Endothelial cell of umbilical vein (primary cell): ENCODE results near the gene RNU7-1.

ENCODE experiments used
- EZH2 ChIP-seq: IDR thresholded peaks from 2 replicates; pipeline ENCODE4 v1.6.1; 2012; ENCODE audit warnings: borderline replicate concordance, low read depth, mild to moderate bottlenecking, moderate library complexity, low read length, inconsistent platforms; ENCODE audit not compliant: severe bottlenecking
- MAX ChIP-seq: IDR thresholded peaks from 2 replicates; pipeline ENCODE4 v1.6.1; 2011; ENCODE audit not compliant: insufficient read depth, insufficient read length
- POLR2A ChIP-seq: IDR thresholded peaks from 2 replicates; pipeline ENCODE4 v1.6.1; 2012; ENCODE audit warnings: low read depth, mild to moderate bottlenecking, control low read depth, low read length
- POLR2AphosphoS5 ChIP-seq: IDR thresholded peaks from 2 replicates; pipeline ENCODE4 v1.6.1; 2012; ENCODE audit warnings: low read depth, mild to moderate bottlenecking, control low read depth, low read length, moderate library complexity; ENCODE audit not compliant: insufficient read depth
- TF ChIP-seq, protein P1 (sequence below), 2 donors: IDR thresholded peaks; 1 replicate in 1 of 2; 2 replicates in 1 of 2; pipeline ENCODE4 v1.5.1; 2011; ENCODE audit warnings: low read length in 2 of 2, mild to moderate bottlenecking in 2 of 2, moderate library complexity in 2 of 2, control low read depth in 1 of 2, inconsistent platforms in 1 of 2, low read depth in 1 of 2; ENCODE audit not compliant: insufficient read depth in 1 of 2; ENCODE audit errors: extremely low read depth in 1 of 2

DNA sequence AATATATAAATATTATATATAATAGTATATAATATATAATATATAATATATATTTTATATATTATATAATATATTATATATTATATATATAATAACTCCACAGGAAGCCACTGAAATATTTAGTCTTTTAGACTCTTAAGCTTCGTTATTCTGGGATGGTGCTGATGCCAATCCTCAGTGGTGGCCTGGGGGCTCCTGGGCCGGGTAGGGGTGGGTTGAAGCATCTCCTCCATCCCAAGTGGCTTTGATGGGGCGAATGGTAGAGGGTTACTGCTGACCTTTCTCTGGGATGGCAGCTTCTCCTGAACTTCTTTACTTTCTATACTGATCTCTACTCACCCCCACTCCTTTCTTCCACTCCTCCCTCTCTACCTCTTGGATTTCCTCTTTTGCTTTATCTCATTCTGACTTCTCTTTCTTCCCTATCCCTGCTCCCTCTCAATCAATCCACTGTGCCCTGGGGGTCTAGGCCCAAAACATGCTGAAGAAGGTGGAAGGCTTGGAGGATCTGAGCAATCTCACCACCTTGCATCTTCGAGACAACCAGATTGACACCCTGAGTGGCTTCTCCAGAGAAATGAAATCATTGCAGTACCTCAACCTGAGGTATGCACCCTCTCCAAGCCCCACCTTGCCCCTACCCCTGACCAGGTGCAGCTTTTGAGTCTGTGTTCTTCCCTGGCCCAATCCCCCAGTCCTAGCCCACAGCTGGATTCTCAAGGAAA lies 34.0 kb upstream of the RNU7-1 start:
- TF ChIP-seq EZH2 (no peak), POLR2A (no peak), MAX (no peak), POLR2AphosphoS5 (no peak)
- TF ChIP-seq, protein P1, sequence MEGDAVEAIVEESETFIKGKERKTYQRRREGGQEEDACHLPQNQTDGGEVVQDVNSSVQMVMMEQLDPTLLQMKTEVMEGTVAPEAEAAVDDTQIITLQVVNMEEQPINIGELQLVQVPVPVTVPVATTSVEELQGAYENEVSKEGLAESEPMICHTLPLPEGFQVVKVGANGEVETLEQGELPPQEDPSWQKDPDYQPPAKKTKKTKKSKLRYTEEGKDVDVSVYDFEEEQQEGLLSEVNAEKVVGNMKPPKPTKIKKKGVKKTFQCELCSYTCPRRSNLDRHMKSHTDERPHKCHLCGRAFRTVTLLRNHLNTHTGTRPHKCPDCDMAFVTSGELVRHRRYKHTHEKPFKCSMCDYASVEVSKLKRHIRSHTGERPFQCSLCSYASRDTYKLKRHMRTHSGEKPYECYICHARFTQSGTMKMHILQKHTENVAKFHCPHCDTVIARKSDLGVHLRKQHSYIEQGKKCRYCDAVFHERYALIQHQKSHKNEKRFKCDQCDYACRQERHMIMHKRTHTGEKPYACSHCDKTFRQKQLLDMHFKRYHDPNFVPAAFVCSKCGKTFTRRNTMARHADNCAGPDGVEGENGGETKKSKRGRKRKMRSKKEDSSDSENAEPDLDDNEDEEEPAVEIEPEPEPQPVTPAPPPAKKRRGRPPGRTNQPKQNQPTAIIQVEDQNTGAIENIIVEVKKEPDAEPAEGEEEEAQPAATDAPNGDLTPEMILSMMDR (IDR thresholded peaks at IDR 0.05; ENCODE audit: extremely low read depth in 1 of 2, insufficient read depth in 1 of 2, low read depth in 1 of 2, low read length in 2 of 2) = no peak
